Activated naive CD4-positive, alpha-beta T cell treated with anti-CD3 and anti-CD28 coated beads, Interleukin-2, amount 10 ng/mL, durations not matched to agents 7 days and 5 days (primary cell): ENCODE measurements around the gene GALNT2.

Experiments
- CTCF ChIA-PET: fragments of 350-600 bp; sonication (Branson Sonifier 250); formaldehyde crosslinking; loops from one replicate; lab custom pipeline; 2021; ENCODE audit warnings: antibody characterized with exemption; lab: Charles Lee
- DNase-seq: peaks from one replicate; pipeline ENCODE4 v3.0.0-alpha.2; 2020
- H3K27ac Mint-ChIP-seq: one replicate; pipeline ENCODE4 v1.8.0; 2021; ENCODE audit warnings: mild to moderate bottlenecking, moderate library complexity, mixed read lengths
- H3K27me3 Mint-ChIP-seq: one replicate; pipeline ENCODE4 v1.8.0; 2021; ENCODE audit warnings: mild to moderate bottlenecking, mixed read lengths
- H3K36me3 Mint-ChIP-seq: one replicate; pipeline ENCODE4 v1.8.0; 2021; ENCODE audit warnings: mixed read lengths
- H3K4me1 Mint-ChIP-seq: one replicate; pipeline ENCODE4 v1.8.0; 2021; ENCODE audit warnings: mixed read lengths
- H3K4me3 Mint-ChIP-seq: one replicate; pipeline ENCODE4 v1.8.0; 2021; ENCODE audit warnings: mild to moderate bottlenecking, moderate library complexity, mixed read lengths
- H3K9me3 Mint-ChIP-seq: one replicate; pipeline ENCODE4 v1.8.0; 2021; ENCODE audit warnings: mixed read lengths

Gene GALNT2

GRCh38 chr1:230185076-230186001, 118.3 kb downstream of the GALNT2 start:
- no peak overlapping the region for H3K4me3 Mint-ChIP-seq
- H3K9me3 Mint-ChIP-seq = no peaks in the 10 kb centered on the region
- peaks cover 35% of the 10 kb centered on the region for H3K4me1 Mint-ChIP-seq
- H3K36me3 Mint-ChIP-seq = peaks cover 17% of the 10 kb centered on the region
- CTCF ChIA-PET = interaction anchor here (0.9 to 2.6 kb wide), 2 partner anchors 18 to 26 kb away, joined by 3 to 10 read pairs; no protein-coding TSS in a partner anchor
- no peaks in the 10 kb centered on the region for H3K27me3 Mint-ChIP-seq
- H3K27ac Mint-ChIP-seq = peak overlapping the region; percentile 37
- DNase-seq = no peak

DNA sequence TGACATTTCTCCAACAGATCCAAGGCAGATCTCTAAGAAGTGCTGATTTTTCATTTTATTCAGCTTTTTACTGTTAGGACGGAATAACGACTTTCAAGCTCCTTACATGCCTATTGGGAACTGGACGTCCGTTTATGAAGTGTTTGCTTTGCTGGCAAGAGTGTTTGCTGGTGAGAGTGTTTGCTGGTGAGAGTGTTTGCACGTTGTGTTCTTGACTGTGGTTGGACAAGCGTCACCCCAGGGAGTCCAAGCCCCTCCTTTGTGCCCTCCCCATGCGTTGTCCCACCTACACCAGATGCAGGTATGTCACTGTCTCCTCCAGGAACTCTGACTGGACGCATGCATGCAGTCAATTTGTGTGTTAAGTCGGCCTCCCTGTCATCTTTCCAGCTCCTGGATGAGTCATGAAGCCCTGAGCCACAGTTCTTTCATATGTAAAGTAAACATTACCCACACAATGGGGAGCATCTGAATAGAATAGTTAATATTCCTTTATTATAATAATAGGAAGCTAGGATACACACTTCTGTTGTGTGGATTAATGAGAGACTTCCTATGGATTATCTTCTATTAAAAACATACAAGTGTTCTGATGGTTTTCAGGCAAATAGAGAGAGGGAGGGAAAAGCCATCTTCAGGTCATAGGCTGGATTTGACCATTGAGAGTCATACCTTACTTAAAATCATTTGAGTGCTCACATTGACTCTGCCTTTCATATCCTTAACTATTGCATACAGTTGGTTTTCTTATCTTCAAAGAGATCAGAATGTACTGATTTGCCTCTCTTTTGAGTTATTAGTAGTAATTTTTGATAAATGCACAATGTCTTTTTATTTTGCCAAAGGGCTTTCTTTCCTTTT, 119.2 kb downstream of the GALNT2 start:
- CTCF ChIA-PET = interaction anchor here (1.0 to 2.6 kb wide), 2 partner anchors 19 to 76 kb away, joined by 3 to 10 read pairs; no protein-coding TSS in a partner anchor
- H3K4me1 Mint-ChIP-seq = peaks cover 35% of the 10 kb centered on the region

DNA sequence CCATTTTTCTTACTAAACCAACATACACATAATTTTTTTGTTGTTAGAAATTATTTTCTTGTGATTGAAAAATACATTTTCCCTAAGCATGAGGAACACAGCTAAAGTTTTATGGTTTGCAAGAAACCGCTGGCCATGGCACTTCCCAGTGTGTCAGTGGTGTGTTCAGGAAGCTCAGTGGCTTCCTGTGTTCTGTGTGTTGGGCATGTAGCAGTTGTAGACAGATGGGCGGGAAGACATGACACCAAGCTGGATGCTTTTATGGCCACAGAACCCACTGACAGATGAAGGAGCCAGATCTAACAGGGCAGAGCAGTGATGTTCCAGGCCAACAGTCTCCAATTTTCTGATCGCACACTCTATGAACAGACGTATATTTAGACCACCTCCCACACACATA, 119.8 kb downstream of the GALNT2 start:
- DNase-seq = peak; percentile 44
- H3K27me3 Mint-ChIP-seq = no peaks in the 10 kb centered on the region
- no peaks in the 10 kb centered on the region for H3K9me3 Mint-ChIP-seq
- no peak overlapping the region for H3K4me3 Mint-ChIP-seq
- CTCF ChIA-PET = interaction anchor here (1.0 to 2.6 kb wide), 3 partner anchors 9 to 77 kb away, joined by 3 to 10 read pairs (median 3); no protein-coding TSS in a partner anchor
- H3K27ac Mint-ChIP-seq = peak overlapping the region; percentile 12
- H3K36me3 Mint-ChIP-seq = peaks cover 8% of the 10 kb centered on the region
- peaks cover 35% of the 10 kb centered on the region for H3K4me1 Mint-ChIP-seq

More for the DNA sequence above, 119.2 kb downstream of the GALNT2 start:
- H3K4me3 Mint-ChIP-seq = no peak overlapping the region
- no peak for DNase-seq
- peak overlapping the region; percentile 12 for H3K27ac Mint-ChIP-seq
- H3K9me3 Mint-ChIP-seq = no peaks in the 10 kb centered on the region
- peaks cover 11% of the 10 kb centered on the region for H3K36me3 Mint-ChIP-seq
- H3K27me3 Mint-ChIP-seq = no peaks in the 10 kb centered on the region

DNA sequence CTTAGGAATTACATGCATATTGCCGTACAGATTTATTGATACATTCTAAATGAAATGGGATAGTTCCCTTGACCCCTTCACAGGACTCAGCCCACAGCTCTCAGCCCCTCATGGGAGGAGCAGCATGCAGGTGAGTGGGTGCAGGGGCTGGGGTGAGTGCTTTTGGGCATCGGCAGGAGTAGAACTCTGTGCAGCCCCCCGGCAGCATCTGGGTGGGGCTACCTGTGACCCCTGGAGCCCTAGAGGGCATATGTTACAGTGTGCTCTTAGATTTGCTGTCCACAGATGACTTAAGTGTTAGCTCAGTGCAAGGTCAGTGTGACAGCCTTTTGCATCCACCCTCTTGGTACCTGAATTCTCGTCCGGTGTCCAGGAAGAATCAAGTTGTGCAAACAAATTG, 120.3 kb downstream of the GALNT2 start:
- no peaks in the 10 kb centered on the region for H3K27me3 Mint-ChIP-seq
- no peaks in the 10 kb centered on the region for H3K9me3 Mint-ChIP-seq
- no peak overlapping the region for H3K4me3 Mint-ChIP-seq
- DNase-seq = no peak
- CTCF ChIA-PET = interaction anchor here (1.0 to 2.6 kb wide), 3 partner anchors 10 to 77 kb away, joined by 3 to 10 read pairs (median 3); no protein-coding TSS in a partner anchor
- H3K4me1 Mint-ChIP-seq = peaks cover 35% of the 10 kb centered on the region
- peak overlapping the region; percentile 12 for H3K27ac Mint-ChIP-seq
- H3K36me3 Mint-ChIP-seq = peaks cover 8% of the 10 kb centered on the region

- Mint-ChIP-seq H3K36me3 (peaks cover 6% of the 10 kb centered on the region), H3K9me3 (no peaks in the 10 kb centered on the region), H3K4me3 (no peak overlapping the region), H3K4me1 (peaks cover 35% of the 10 kb centered on the region), H3K27ac (no peak overlapping the region), H3K27me3 (no peaks in the 10 kb centered on the region)
- no peak for DNase-seq
- CTCF ChIA-PET = no interaction called here
These were observed 121.8 kb downstream of the GALNT2 start for GRCh38 chr1:230188826-230189225.

DNA sequence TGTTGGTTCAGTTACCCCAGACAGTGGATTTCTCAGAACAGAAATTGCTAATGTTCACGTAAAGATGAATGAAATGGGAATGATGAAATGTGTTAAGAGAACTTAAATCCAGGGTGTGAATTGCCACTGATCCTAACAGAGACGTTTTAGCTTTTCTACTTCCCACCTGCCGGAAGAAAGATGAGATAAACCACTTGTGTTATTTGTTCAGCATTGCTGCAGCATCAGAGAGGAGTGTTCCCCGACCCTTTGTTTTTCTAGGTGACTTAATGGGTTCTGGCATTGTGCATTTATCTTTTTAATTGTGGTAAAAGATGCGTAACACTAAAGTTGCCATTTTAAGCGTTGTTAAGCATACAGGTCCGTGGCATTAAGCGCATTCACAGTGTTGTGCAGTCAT, 122.3 kb downstream of the GALNT2 start:
- peaks cover 38% of the 10 kb centered on the region for H3K4me1 Mint-ChIP-seq
- H3K9me3 Mint-ChIP-seq = no peaks in the 10 kb centered on the region
- peaks cover 6% of the 10 kb centered on the region for H3K36me3 Mint-ChIP-seq
- DNase-seq = no peak
- no peak overlapping the region for H3K27ac Mint-ChIP-seq
- H3K27me3 Mint-ChIP-seq = no peaks in the 10 kb centered on the region
- CTCF ChIA-PET = no interaction called here
- H3K4me3 Mint-ChIP-seq = no peak overlapping the region

DNA sequence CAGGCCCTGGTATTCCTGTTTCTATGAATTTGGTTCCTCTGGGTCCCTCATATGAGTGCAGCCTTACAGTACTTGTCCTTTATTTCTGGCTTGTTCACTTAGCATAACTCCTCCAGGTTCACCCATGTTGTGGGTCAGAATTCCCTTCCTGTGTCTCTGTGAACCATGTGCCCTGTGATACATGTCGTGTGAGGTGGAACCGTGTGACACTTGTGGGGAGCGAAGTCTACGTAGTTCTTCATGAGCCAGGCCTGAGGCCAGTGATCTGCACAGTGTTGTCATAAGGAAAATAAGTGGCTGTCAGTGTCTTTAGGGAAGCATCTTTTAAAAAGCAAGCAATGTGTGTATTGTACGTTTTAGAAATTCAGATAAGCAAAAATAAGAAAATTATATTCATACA, 122.8 kb downstream of the GALNT2 start:
- CTCF ChIA-PET = no interaction called here
- Mint-ChIP-seq H3K36me3 (peaks cover 4% of the 10 kb centered on the region), H3K4me1 (peaks cover 39% of the 10 kb centered on the region), H3K4me3 (no peak overlapping the region), H3K27ac (no peak overlapping the region), H3K27me3 (no peaks in the 10 kb centered on the region), H3K9me3 (no peaks in the 10 kb centered on the region)
- DNase-seq = no peak

- no peaks in the 10 kb centered on the region for H3K27me3 Mint-ChIP-seq
- no peaks in the 10 kb centered on the region for H3K9me3 Mint-ChIP-seq
- H3K4me1 Mint-ChIP-seq = peaks cover 26% of the 10 kb centered on the region
- DNase-seq = no peak
- peaks cover 4% of the 10 kb centered on the region for H3K36me3 Mint-ChIP-seq
- CTCF ChIA-PET = interaction anchor here (1.2 kb wide), 1 partner anchor 32 kb away, joined by 3 read pairs; no protein-coding TSS in a partner anchor
- H3K4me3 Mint-ChIP-seq = no peak overlapping the region
- no peak overlapping the region for H3K27ac Mint-ChIP-seq
These were observed 124.2 kb downstream of the GALNT2 start for GRCh38 chr1:230191079-230191804.

DNA sequence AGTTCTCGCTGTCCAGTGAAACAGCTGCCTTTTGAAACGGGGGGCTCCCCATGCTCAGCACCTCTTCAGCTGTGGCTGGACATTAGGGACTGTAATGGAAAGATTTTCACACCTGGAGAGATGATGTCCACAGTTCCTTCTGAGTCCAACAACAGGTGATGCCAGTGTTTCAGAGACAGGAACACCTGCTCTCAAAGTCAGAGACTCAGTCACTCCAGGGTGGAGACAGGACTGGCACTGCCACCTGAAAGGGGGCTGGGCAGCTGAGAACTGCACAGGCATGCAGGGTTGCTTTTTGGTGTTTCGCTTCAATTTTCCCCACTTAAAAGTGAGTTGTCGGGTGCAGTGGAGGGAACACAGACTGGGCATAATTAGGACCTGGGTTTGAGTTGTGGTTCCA, 124.8 kb downstream of the GALNT2 start:
- DNase-seq = no peak
- Mint-ChIP-seq H3K9me3 (no peaks in the 10 kb centered on the region), H3K27ac (no peak overlapping the region), H3K4me3 (no peak overlapping the region), H3K27me3 (no peaks in the 10 kb centered on the region), H3K36me3 (peaks cover 4% of the 10 kb centered on the region), H3K4me1 (peaks cover 21% of the 10 kb centered on the region)
- CTCF ChIA-PET = interaction anchor here (1.2 kb wide), 1 partner anchor 32 kb away, joined by 3 read pairs; no protein-coding TSS in a partner anchor

DNA sequence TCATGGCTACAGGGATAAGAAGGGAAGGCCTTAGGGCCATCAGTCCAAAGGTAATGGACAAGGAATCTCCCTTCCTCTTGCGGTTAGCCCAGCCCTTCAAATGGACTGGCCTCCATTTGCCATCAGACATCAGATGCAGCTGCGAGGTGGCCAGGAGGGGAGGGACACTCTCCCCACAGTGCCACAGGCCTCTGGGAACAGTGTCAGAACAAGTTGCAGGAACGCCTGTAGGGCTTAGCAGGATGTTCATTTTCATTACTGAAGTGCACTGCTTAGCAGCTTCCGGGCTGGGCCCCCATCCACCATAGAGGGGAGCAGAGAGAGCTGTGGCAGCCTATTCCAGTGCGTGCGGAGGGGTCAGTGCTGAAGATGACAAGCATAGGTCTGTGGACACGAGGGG, 127.5 kb downstream of the GALNT2 start:
- CTCF ChIA-PET = no interaction called here
- Mint-ChIP-seq H3K9me3 (no peaks in the 10 kb centered on the region), H3K27me3 (no peaks in the 10 kb centered on the region), H3K4me3 (no peak overlapping the region), H3K4me1 (peaks cover 9% of the 10 kb centered on the region), H3K27ac (peak overlapping the region; percentile 17), H3K36me3 (no peaks in the 10 kb centered on the region)
- DNase-seq = no peak

GRCh38 chr1:230195199-230195598, 128.2 kb downstream of the GALNT2 start:
- H3K4me3 Mint-ChIP-seq = no peak overlapping the region
- CTCF ChIA-PET = no interaction called here
- no peak overlapping the region for H3K27ac Mint-ChIP-seq

GRCh38 chr1:230196077-230196476, 129.0 kb downstream of the GALNT2 start:
- H3K4me1 Mint-ChIP-seq = peaks cover 7% of the 10 kb centered on the region
- H3K36me3 Mint-ChIP-seq = no peaks in the 10 kb centered on the region
- H3K27ac Mint-ChIP-seq = no peak overlapping the region
- H3K4me3 Mint-ChIP-seq = no peak overlapping the region
- DNase-seq = no peak
- no peaks in the 10 kb centered on the region for H3K27me3 Mint-ChIP-seq
- H3K9me3 Mint-ChIP-seq = no peaks in the 10 kb centered on the region
- CTCF ChIA-PET = no interaction called here

More at GRCh38 chr1:230195199-230195598, 128.2 kb downstream of the GALNT2 start:
- no peaks in the 10 kb centered on the region for H3K9me3 Mint-ChIP-seq
- H3K4me1 Mint-ChIP-seq = peaks cover 7% of the 10 kb centered on the region
- H3K36me3 Mint-ChIP-seq = no peaks in the 10 kb centered on the region
- no peak for DNase-seq
- H3K27me3 Mint-ChIP-seq = no peaks in the 10 kb centered on the region

DNA sequence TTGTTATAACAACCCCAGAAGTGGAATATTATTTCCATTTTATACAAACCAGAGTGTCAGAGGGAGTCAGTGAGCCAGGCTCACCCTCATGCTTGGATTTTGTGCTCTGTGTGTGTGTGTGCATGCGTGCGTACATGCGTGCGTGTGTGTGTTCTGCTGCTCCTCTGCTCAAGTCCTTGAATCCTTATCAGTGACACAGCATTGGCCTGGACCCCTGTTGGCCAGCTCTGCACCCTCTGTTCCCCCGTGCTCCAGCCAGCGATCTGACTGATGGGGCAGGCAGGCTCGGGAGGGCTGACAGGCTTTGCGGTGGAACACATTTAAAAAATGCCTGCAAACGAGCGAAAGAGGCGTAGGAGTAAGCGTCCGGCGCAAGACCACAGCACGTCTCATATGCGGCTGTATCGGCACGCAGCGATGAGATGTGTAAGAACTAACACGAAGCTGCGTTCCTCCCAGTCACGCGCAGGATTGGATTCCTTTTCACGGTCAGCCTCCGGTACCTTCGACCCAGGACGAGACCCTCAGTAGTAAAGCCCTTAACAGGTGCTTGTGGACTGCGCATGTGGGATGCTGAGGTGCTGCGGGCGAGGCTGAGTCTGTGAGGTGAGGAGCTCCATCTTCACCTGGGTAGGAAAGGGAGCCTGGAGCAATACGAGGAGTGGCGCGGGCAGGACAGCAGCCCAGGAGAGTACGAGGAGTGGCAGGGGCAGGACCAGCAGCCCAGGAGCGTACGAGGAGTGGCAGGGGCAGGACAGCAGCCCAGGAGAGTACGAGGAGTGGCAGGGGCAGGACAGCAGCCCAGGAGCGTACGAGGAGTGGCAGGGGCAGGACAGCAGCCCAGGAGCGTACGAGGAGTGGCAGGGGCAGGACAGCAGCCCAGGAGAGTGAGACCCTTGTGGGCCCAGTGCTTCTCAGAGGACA, 130.9 kb downstream of the GALNT2 start:
- no peak overlapping the region for H3K27ac Mint-ChIP-seq
- DNase-seq = no peak
- H3K9me3 Mint-ChIP-seq = no peaks in the 10 kb centered on the region
- H3K27me3 Mint-ChIP-seq = no peaks in the 10 kb centered on the region
- H3K4me1 Mint-ChIP-seq = peaks cover 7% of the 10 kb centered on the region
- no peak overlapping the region for H3K4me3 Mint-ChIP-seq
- CTCF ChIA-PET = no interaction called here
- H3K36me3 Mint-ChIP-seq = no peaks in the 10 kb centered on the region
